Embryonic facial prominence (tissue), 1 donor: ENCODE results near the gene BASP1.
"Not testable (repeated sequence)": the region's sequence is repeated elsewhere in the genome, so short reads cannot be mapped to it uniquely, and the experiment has no call there.

Experiments used
- DNase-seq: peaks from one replicate; pipeline ENCODE4 v3.0.0-alpha.2; 2016; ENCODE audit errors: extremely low spot score

The BASP1 gene

DNA sequence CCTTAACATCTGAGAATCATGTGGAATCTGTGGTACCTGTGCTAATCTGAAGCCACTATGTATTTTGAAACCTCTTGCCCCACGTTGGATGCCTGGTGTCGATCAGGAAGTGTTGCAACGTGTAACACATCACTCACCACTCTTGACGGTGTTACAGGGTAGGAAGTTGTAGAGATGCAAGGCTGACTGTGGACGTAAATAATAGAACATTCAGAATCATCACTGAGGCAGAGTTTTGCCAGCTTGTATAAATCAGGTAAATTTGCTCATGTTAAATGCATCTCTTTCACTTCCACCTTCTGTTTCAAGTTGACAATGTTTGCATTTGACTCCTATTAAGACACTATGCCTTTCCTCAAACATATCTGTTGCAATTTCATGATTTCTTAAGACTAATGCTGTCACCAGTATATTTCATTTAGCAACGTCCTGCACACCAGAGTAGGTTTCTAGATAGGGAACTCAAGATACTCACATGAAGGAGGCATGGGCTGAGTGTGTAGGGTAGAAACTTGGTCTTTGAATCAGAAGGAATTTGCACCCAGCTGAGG, 38.1 kb downstream of the BASP1 start:
- DNase-seq = no peak

DNA sequence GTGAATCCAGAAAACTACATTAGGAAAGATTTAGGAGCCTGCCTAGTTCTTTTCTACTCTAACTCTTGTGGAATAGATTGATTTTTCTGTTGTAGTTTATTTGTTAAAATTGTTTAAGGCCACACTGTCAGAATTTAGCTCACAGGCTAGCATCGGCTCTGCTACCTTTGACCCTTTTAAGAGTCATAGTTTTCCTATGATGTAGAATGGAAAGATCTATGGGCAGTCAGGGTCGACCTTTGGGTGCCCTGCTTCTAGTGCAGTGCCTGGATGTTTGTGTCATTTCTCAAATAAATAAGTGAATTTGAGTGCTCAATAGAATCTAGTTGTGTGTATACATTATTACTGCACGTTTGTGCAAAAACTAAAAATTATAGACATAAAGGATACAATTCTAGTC, 38.7 kb downstream of the BASP1 start:
- DNase-seq = no peak

DNA sequence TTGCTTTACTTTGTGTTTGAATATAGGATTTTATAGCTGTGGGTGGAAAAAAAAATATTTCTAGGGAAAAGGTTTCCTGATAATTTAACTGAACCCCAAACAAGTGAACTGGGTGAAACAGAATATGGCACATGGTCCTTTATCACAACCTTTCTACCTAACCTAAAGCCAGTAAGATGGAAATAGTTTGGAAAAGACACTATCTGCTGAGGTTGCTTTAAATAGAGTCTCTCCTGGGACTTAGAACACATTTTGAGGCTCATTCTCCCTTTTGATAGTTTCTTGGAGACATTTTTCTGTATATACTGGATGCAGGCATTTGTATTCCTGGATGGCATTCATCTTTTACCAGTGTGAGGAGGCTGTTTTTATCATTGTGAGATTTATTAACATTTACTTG, 39.4 kb downstream of the BASP1 start:
- DNase-seq = no peak

DNA sequence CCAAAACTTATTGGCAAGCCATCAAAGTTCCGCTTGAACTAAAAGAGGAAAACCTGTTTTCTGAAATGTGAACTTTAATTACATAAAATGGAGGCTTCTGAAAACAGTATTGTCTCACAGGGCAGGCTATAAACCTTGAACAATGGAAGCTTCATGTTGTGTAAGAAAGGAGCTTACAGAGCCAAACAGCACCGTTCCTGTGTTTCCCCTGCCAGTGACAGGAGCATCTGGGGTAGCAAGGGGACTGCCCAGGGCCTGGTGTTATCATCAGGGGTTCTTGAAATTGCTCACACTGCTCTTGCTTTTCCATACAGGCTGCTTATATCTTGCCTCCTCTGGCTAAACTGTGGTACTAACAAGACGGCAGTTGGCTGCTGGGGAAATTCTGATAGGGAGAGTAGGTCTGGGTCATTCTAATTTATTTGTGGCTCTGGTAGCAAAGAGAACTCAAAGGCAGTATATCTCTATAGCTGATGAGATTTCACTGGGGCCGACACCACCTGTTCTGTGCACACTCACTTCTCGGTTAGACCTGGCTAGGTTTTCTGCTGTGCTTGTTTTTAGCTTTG, 40.4 kb downstream of the BASP1 start:
- DNase-seq = no peak

DNA sequence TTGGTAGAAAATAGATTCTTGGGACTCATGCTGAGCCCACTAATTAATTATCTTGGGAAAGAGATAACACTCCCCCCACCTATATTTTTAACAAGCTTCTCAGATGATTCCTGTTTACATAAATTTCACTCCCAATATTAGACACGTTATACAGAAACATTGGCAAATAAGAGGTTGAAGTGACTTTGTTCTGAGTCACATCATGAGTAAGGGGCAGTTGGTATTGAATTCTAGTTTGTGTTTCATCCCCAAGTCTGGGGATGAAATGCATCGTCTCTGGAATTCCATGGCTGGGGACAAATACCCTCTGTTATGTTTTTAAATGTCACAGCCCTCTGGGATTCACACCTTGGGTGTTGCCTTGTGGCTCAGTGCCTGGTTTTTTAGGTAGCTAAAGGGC, 41.0 kb downstream of the BASP1 start:
- no peak for DNase-seq

DNA sequence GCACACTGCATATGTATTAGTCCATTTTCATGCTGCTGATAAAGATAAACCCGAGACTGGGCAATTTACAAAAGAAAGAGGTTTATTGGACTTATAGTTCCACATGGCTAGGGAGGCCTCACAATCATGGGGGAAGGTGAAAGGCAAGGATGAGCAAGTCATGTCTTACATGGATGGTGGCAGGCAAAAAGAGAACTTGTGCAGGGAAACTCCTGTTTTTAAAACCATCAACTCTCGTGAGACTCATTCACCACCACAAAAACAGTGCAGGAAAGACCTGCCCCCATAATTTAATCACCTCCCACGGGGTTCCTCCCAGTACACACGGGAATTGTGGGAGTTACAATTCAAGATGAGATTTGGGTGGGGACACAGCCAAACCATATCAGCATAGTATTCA, 41.6 kb downstream of the BASP1 start:
- DNase-seq = not testable (repeated sequence)

DNA sequence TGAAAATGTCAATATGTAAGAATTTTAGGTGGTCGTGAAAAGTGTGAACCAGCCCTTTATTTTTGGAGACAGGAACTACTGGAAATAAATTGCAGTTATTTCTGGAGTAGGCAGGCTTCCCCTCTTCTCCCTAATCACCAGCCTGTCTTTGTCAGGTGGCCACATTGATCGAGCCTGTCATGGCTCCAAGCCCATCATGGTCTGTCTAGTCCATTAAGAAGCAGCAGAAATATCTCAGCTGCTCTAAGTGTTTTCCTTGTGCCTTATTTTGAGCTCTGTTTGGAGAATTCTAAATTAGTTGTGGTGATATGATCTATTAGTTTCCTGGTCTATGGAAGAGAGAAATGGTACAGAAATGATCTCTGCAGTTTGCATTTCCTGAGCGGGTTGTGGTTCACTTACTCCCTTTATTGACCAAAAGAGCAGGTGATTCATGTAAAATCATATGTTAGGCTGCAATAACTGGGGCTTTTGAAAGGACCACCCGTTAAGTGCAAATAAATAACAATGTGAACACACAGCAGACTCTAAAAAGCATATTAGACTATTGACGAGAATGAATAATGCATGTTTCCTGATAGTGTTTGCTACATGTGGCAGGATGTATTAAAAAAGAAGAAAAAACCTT, 42.3 kb downstream of the BASP1 start:
- no peak for DNase-seq

DNA sequence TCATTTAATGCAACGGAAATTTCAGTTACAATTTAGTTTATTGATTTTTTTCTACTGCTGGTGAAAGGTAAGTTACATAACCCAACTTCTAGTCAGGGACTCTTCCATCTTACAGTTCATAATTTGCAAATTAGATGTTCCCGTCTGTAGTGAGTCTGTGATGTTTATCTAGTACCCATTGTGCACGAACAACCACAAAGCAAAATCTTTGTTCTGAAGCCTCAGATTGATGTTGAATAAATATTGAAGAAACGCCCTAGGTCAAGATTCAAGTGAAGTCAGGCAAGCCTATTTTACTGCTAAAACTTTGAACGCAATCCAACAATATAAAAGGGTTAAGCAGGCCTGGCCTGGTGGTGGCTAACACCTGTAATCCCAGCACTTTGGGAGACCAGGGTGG, 43.1 kb downstream of the BASP1 start:
- no peak for DNase-seq

DNA sequence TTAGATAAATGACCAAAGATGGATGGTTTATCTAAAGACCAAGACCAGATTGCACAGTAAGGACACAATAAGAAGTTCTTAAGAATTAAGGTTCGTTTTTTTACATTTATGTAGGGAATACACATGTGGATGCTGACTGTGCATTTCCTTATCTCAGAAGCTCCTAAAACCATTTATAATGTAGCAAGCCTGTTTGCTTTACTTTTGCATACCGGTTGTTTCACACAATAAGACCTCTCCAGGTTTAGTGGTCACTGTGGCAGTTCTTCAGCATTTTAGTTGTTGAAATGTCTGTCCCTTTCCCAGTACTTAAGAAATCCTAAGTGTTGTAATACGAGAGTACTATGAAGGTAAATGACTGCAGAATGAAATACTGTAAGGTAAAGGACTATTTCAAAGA, 43.6 kb downstream of the BASP1 start:
- no peak for DNase-seq

DNA sequence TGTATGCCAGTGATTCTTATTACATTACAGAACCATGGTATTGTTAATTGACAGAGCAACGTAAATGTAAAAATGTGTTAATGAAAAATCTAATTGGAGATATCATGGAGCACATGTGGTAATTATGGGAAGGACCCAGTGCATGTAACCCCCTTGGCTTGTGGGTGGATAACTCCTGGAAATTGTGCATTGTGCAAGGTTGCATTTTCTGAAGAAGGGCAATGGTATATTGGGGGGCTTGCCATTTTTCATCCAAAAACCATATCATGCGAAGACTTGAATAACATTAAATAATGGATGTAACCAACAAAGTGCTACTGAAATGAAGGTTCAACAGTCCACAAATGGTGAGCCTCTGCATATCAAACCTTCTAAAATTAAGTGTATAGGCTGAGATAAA, 47.6 kb downstream of the BASP1 start:
- DNase-seq = no peak

DNA sequence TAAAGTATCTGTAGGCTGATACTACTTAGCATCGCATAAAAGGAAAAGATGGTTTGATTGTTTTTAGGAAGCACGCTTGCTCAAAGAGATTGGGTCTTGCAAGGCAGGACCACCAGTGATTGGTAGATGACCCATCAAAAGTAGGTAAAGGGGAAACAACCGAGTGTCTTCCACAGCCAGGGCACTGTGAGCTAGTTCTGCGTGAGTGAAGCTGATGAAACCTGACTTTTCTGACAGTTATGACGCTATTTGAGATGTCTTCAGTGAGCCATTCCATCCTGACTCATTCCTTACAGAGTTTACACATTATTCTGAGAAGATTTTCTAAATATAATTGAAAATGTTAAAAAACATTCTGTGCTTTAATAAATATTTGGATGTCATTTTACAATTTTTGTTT, 49.7 kb downstream of the BASP1 start:
- DNase-seq = no peak

DNA sequence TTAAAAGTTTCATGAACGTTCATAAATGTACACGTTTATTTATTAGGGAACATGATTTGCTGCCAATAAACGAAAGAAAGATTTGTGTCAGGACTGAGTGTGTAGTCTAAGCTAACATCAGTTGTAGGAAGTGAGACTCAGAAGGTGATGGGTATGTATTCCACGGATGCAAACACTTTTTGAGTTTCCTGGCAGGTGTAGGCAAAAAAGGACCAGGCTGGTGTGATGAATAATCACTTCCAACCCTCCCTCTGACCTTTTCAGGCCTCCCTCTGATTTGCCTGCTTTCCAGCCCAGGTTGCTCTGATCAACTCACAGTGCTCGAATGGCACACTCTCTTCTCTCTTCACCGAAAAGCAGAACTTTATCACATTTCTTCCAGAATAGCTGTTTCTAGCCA, 51.8 kb downstream of the BASP1 start:
- no peak for DNase-seq

DNA sequence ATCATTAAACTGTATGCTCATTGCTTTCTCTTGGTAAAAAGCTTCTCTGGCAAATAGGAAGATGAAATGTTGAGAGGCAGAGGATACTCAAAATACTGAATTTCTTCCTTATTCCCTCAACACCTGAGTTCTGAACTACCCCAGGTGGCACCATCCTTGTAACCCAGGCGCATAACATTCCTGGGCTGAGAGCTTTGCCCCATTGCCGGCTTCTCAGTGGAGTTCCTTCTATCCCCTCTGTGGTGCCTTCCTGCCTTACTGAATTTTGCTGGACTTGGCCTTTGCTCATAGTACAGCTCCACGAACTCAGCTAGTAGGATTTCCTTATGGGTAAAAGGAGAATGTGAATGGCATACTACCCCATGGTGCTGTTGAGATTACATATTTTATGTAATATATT, 54.7 kb downstream of the BASP1 start:
- no peak for DNase-seq

DNA sequence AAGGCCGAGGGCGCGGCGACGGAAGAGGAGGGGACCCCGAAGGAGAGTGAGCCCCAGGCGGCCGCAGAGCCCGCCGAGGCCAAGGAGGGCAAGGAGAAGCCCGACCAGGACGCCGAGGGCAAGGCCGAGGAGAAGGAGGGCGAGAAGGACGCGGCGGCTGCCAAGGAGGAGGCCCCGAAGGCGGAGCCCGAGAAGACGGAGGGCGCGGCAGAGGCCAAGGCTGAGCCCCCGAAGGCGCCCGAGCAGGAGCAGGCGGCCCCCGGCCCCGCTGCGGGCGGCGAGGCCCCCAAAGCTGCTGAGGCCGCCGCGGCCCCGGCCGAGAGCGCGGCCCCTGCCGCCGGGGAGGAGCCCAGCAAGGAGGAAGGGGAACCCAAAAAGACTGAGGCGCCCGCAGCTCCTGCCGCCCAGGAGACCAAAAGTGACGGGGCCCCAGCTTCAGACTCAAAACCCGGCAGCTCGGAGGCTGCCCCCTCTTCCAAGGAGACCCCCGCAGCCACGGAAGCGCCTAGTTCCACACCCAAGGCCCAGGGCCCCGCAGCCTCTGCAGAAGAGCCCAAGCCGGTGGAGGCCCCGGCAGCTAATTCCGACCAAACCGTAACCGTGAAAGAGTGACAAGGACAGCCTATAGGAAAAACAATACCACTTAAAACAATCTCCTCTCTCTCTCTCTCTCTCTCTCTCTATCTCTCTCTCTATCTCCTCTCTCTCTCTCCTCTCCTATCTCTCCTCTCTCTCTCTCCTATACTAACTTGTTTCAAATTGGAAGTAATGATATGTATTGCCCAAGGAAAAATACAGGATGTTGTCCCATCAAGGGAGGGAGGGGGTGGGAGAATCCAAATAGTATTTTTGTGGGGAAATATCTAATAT, 58.1 kb downstream of the BASP1 start:
- DNase-seq = no peak

DNA sequence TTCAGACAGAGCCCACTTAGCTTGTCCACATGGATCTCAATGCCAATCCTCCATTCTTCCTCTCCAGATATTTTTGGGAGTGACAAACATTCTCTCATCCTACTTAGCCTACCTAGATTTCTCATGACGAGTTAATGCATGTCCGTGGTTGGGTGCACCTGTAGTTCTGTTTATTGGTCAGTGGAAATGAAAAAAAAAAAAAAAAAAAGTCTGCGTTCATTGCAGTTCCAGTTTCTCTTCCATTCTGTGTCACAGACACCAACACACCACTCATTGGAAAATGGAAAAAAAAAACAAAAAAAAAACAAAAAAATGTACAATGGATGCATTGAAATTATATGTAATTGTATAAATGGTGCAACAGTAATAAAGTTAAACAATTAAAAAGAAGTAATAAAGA, 59.0 kb downstream of the BASP1 start:
- no peak for DNase-seq

DNA sequence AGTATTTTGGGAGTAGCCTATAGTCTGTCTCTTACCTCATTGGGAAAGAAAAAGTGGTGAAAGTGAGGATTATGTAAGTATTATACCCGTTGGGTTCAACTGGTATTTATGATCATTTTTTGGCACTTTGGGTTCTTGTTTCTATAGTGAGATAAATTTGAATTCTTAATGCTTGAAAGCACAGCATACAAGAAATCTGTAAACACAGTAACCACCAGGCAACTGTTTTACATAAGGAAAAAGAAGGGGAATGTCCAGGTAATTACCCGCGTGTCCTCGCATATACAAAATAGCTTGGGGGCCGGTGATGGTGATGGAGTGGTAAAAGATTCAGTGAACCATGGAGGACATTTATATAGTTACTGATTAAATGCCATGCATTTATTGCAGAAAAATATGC, 60.5 kb downstream of the BASP1 start:
- DNase-seq = no peak

DNA sequence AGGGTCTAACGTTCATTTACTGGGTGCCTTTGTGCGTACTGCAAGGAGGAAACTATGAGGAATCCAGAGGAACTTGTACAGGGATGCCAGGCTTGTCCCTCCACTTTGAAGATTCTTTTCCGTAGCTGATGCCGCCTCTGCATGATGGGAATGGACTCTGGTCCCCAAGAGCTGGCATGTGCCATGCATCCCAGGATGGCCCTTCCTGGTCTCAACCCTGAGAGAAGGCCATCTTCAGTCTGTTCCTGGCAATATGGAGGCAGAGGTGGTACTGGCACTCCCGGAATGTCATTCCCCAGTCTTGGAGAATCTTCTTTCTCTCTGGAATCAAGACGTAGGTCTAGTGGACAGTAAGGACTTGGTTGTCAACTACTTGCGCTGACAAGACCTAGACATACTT, 61.5 kb downstream of the BASP1 start:
- no peak for DNase-seq

DNA sequence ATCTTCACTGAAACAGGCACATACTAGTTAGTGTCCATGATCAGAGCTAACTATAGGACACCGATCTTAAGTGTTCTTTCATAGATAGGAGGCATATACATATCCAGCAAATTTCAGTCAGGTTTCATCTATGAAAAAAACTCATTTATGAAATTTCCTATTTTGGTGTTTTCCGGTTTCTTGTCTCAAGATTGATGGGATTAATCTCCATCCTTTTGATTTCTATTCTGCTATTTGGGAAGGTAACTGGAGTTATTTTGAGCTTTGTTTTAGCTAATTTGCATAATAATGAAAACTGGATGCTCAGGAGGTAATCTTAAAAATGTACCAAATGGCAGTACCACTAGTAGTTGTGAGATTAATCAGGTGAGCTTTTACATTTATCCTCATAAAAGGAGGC, 62.1 kb downstream of the BASP1 start:
- DNase-seq = no peak

DNA sequence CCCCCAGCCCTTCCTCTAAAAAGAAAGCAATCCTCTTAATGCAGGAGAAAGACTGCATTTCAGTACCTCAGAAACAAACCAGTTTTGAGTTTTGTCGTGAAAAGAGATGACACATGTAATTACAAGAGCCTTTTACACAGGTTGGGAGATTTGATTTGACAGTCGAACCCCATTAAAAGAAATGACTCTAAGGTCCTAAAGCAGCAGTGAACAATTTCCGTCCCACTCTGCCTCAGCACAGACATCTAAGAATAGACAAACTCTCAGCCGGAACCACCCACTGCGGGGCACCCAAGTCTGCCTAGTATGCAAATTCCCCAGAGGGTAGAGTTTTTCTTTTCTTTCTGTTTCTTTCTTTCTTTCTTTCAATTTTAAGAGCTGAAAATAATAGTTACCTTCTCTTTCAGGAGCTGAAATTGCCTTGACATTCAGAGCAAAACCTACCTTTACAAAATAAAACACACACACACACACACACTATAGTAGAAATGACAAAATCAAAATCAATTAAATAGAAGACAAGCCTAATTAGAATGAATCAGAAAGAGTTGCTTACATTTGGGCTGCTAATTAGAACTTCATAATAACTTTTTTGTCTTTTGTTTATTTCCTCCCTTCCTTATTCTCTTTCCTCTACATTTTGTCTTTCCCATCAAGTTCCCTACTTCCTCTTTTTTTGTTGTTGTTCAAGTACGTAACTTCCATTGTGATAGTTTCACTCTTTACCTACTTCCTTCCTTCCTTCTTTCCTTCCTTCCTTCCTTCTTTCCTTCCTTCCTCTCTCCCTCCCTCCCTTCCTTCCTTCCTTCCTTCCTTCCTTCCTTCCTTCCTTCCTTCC, 65.1 kb downstream of the BASP1 start:
- DNase-seq = no peak

DNA sequence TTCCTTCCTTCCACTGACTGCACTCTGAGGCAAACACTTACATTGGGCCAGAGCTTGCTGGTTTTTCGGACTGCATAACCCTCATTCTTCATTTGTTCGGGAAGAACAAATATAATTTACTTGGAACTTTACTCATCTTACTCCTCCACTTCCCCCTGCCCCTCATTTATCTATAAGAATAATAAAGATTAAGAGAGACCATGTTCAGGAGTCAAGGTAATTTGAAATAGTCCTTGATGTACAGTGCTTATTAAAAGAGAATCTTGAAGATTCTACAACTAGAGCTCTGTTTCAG, 65.6 kb downstream of the BASP1 start:
- no peak for DNase-seq

DNA sequence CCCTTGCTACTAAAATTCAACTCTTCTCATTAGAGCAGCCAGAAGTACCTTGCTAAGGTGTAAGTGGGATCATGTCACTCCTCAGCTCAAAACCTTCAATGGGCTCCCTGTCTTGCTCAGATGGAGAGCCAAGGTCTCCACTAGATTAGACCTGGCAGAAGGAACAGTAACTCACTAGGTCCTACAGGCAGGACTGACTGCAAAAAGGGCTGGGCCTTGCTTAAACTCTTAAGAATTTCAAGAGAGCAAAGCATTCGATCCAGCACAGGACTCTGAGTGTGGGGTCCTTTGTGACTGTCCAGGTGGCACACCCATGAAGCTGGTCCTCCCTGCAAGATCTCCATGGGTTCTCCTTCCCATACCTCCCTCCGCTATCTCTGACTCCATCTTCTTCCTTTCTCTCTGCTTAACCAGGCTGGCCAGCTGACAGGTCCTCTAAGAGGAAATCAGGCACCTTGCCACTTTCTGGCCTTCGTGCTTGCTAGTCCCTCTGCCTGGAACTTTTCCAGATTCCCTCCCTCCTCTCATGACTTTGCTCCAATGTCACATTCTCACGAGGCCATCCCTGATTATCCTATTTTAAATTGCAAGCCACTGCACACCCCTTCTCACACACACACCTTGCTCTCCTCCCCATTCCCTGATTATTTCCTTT, 70.2 kb downstream of the BASP1 start:
- DNase-seq = no peak

DNA sequence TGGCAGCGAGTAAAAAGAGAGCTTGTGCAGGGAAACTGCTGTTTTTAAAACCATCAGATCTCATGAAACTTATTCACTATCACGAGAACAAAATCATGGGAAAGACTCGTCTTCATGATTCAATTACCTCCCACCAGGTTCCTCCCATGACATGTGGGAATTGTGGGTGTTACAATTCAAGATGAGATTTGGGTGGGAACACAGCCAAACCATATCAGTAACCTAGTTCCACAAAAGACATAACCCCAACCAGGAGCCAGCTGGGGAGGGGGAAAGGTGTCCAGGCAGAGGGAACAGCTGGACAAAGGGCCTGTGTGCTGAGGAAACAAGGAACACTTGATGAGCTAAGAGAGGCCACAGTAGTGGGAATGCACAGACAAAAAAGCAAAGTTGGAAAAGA, 71.1 kb downstream of the BASP1 start:
- DNase-seq = no peak
